SK-N-SH (cell line): ENCODE data around the gene CTBP2. TPM values are rescaled to one million over a fixed set of nuclear protein-coding genes. Genes with fewer than 3 reads are reported as not detected.
A peak's percentile ranks its signal among the peaks of the same experiment; 100 is the strongest.

Experiments
- CTCF ChIA-PET: fragments of 300-600, 350-600 bp; formaldehyde crosslinking; extraction: SDS; loops from one replicate; lab custom pipeline; 2021; lab: Yijun Ruan, JAX
- POLR2A ChIA-PET: fragments of 350-600 bp; sonication (Branson Sonifier 250); formaldehyde crosslinking; extraction: SDS; loops from one replicate; lab custom pipeline; 2020; ENCODE audit warnings: antibody characterized with exemption, inconsistent platforms; lab: Yijun Ruan, JAX
- DNase-seq: peaks from one replicate; pipeline ENCODE4 v3.0.0; 2012
- H2AFZ ChIP-seq: fragments of 200-600 bp; sonication (generic); 2 replicates; pipeline ENCODE4 v1.8.1; 2016; ENCODE audit warnings: antibody characterized with exemption, mild to moderate bottlenecking, low read depth
- H3F3A ChIP-seq: fragments of 200-600 bp; sonication (generic); replicated peaks from 2 replicates; pipeline ENCODE3; 2016; ENCODE audit warnings: antibody characterized with exemption, mild to moderate bottlenecking; ENCODE audit not compliant: insufficient read depth
- H3K27ac ChIP-seq, 2 experiments: fragments of 200-500 bp in 1 of 2; fragments of 200-600 bp in 1 of 2; sonication (Bioruptor generic) in 1 of 2; sonication (generic), shearing (Covaris generic) in 1 of 2; 2 replicates each; pipeline versions ENCODE4 v1.5.1 to v1.6.1; 2014 to 2016; ENCODE audit warnings: low read depth in 2 of 2, inconsistent platforms in 1 of 2, low read length in 1 of 2, mild to moderate bottlenecking in 1 of 2, mixed read lengths in 1 of 2
- H3K27me3 ChIP-seq: fragments of 200-600 bp; sonication (generic), shearing (Covaris generic); 2 replicates; pipeline ENCODE4 v1.6.1; 2016; ENCODE audit warnings: mixed run types; ENCODE audit not compliant: insufficient read depth
- H3K36me3 ChIP-seq, 2 experiments: fragments of 200-500 bp in 1 of 2; fragments of 200-600 bp in 1 of 2; sonication (Bioruptor generic) in 1 of 2; sonication (generic) in 1 of 2; replicated peaks in 1 of 2; 2 replicates each; pipeline versions ENCODE3 to v1.5.1; 2014 to 2016; ENCODE audit warnings: low read length in 1 of 2, mild to moderate bottlenecking in 1 of 2; ENCODE audit not compliant: insufficient read depth in 2 of 2, control insufficient read depth in 1 of 2
- H3K4me1 ChIP-seq, 2 experiments: fragments of 200-500 bp in 1 of 2; fragments of 200-600 bp in 1 of 2; sonication (Bioruptor generic) in 1 of 2; sonication (generic), shearing (Covaris generic) in 1 of 2; 2 replicates each; pipeline versions ENCODE4 v1.5.1 to v1.6.1; 2014 to 2016; ENCODE audit warnings: low read depth in 1 of 2, low read length in 1 of 2, mixed run types in 1 of 2; ENCODE audit not compliant: insufficient read depth in 2 of 2, control insufficient read depth in 1 of 2
- H3K4me2 ChIP-seq: fragments of 200-600 bp; sonication (generic), shearing (Covaris generic); 2 replicates; pipeline ENCODE4 v1.6.1; 2017; ENCODE audit warnings: mixed run types
- H3K4me3 ChIP-seq, 2 experiments: fragments of 200-500 bp in 1 of 2; fragments of 200-600 bp in 1 of 2; sonication (Bioruptor generic) in 1 of 2; sonication (generic), shearing (Covaris generic) in 1 of 2; 2 replicates each; pipeline versions ENCODE4 v1.5.1 to v1.8.1; 2014 to 2016; ENCODE audit warnings: low read depth in 2 of 2, inconsistent platforms in 1 of 2, low read length in 1 of 2, mild to moderate bottlenecking in 1 of 2, mixed read lengths in 1 of 2, moderate library complexity in 1 of 2
- H3K79me2 ChIP-seq: fragments of 200-600 bp; sonication (generic); 2 replicates; pipeline ENCODE4 v1.8.1; 2017; ENCODE audit warnings: mild to moderate bottlenecking; ENCODE audit not compliant: insufficient read depth
- H3K9ac ChIP-seq: fragments of 200-600 bp; sonication (generic); 2 replicates; pipeline ENCODE4 v1.6.1; 2017; ENCODE audit warnings: mixed run types
- H3K9me2 ChIP-seq: fragments of 200-600 bp; sonication (generic); 2 replicates; pipeline ENCODE4 v1.6.1; 2017; ENCODE audit warnings: mixed run types
- H3K9me3 ChIP-seq: fragments of 200-600 bp; sonication (generic); 2 replicates; pipeline ENCODE4 v1.6.1; 2017; ENCODE audit warnings: mixed run types, mild to moderate bottlenecking, moderate library complexity
- H4K20me1 ChIP-seq: fragments of 200-600 bp; sonication (generic); 2 replicates; pipeline ENCODE4 v1.6.1; 2017; ENCODE audit warnings: mild to moderate bottlenecking, mixed run types; ENCODE audit not compliant: insufficient read depth
- EP300 ChIP-seq, 2 experiments: IDR thresholded peaks; 2 replicates each; pipeline versions ENCODE4 v1.4.0 to v1.6.1; 2012; ENCODE audit warnings: borderline replicate concordance in 1 of 2, low read depth in 1 of 2, low read length in 1 of 2
- EZH2phosphoT487 ChIP-seq: fragments of 200-600 bp; sonication (generic); IDR thresholded peaks from 2 replicates; pipeline ENCODE4 v1.6.1; 2017; ENCODE audit warnings: low read depth, mixed run types, mild to moderate bottlenecking, antibody characterized with exemption, moderate library complexity, borderline replicate concordance
- FOSL2 ChIP-seq: IDR thresholded peaks from 2 replicates; pipeline ENCODE4 v1.4.0; 2012; ENCODE audit warnings: low read depth, mild to moderate bottlenecking, moderate library complexity, borderline replicate concordance
- FOXM1 ChIP-seq: IDR thresholded peaks from 2 replicates; pipeline ENCODE4 v1.4.0; 2012; ENCODE audit warnings: low read depth, mild to moderate bottlenecking
- GABPA ChIP-seq: IDR thresholded peaks from 2 replicates; pipeline ENCODE4 v1.4.0; 2012; ENCODE audit warnings: low read depth, mild to moderate bottlenecking
- IRF3 ChIP-seq: fragments of 150-350 bp; IDR thresholded peaks from 2 replicates; pipeline ENCODE4 v1.6.1; 2016; ENCODE audit warnings: mild to moderate bottlenecking, low read depth, low read length
- MAX ChIP-seq: IDR thresholded peaks from 2 replicates; pipeline ENCODE4 v1.4.0; 2012; ENCODE audit warnings: low read depth
- NFIC ChIP-seq: IDR thresholded peaks from 2 replicates; pipeline ENCODE4 v1.4.0; 2012; ENCODE audit warnings: borderline replicate concordance
- POLR2AphosphoS5 ChIP-seq: IDR thresholded peaks from 2 replicates; pipeline ENCODE4 v1.6.1; 2012; ENCODE audit warnings: low read depth, low read length
- RAD21 ChIP-seq: IDR thresholded peaks from 2 replicates; pipeline ENCODE4 v1.6.1; 2012; ENCODE audit warnings: mild to moderate bottlenecking, low read length
- REST ChIP-seq: IDR thresholded peaks from 2 replicates; pipeline ENCODE4 v1.6.1; 2012; ENCODE audit warnings: mild to moderate bottlenecking, low read depth, low read length, moderate library complexity
- RFX5 ChIP-seq: IDR thresholded peaks from 2 replicates; pipeline ENCODE4 v1.6.1; 2012; ENCODE audit warnings: mild to moderate bottlenecking, improper control_type of control experiment, low read length
- RXRA ChIP-seq: IDR thresholded peaks from 2 replicates; pipeline ENCODE4 v1.4.0; 2012; ENCODE audit warnings: low read depth, mild to moderate bottlenecking, borderline replicate concordance
- SIN3A ChIP-seq: IDR thresholded peaks from 2 replicates; pipeline ENCODE4 v1.6.1; 2012; ENCODE audit warnings: low read depth, mild to moderate bottlenecking, low read length, moderate library complexity, borderline replicate concordance
- TAF1 ChIP-seq: IDR thresholded peaks from 2 replicates; pipeline ENCODE4 v1.6.1; 2012; ENCODE audit warnings: low read depth, mild to moderate bottlenecking, low read length, moderate library complexity, borderline replicate concordance
- TCF12 ChIP-seq: IDR thresholded peaks from 2 replicates; pipeline ENCODE4 v1.4.0; 2012
- YY1 ChIP-seq: IDR thresholded peaks from 2 replicates; pipeline ENCODE4 v1.4.0; 2012; ENCODE audit warnings: low read depth, mild to moderate bottlenecking
- ZBTB33 ChIP-seq: IDR thresholded peaks from 2 replicates; pipeline ENCODE4 v1.4.0; 2012; ENCODE audit warnings: low read depth, borderline replicate concordance
- WGBS: methylation state at CpG from one replicate; pipeline ENCODE4 v1.1.6; 2017; ENCODE audit warnings: low lambda C conversion rate; 5-methylcytosine and 5-hydroxymethylcytosine counted together
- polyA plus RNA-seq, 3 experiments: library from polyadenylated mRNA; depleted of rRNA; stranded (reverse); fragments of >200 nt; gene quantifications; 2 replicates each; pipeline ENCODE4 v1.2.3, GENCODE V29; 2012

CTBP2 gene
- polyA plus RNA-seq, 1 of the 3 experiments (the other 2 are of a cell fraction): 69.7 TPM

- Histone ChIP-seq H3K4me1 (peaks cover 0 to 87% of the 10 kb centered on the region in 2 experiments; a peak in 2 of 4 replicates), H3K79me2 (peaks cover 19% of the 10 kb centered on the region; the same call in 1 of the 2 replicates), H3F3A (no peaks in the 10 kb centered on the region), H4K20me1 (peaks cover 40% of the 10 kb centered on the region), H3K4me3 (no peak overlapping the region), H3K4me2 (no peak overlapping the region), H3K9me2 (no peaks in the 10 kb centered on the region), H3K36me3 (peaks cover 0 to 66% of the 10 kb centered on the region in 2 experiments), H3K27me3 (no peaks in the 10 kb centered on the region), H2AFZ (no peak overlapping the region), H3K9me3 (no peaks in the 10 kb centered on the region), H3K9ac (no peak overlapping the region), H3K27ac (peak overlapping the region in 1 of 2 experiments; percentile 94; a peak in 2 of 4 replicates)
- POLR2A ChIA-PET: no interaction called here
- WGBS: 88% methylated on average over 8 of the region's 12 CpGs
- no peak for TF ChIP-seq RXRA
- TF ChIP-seq FOSL2: no peak
- no peak for TF ChIP-seq MAX
- no peak for TF ChIP-seq REST
- no peak for TF ChIP-seq SIN3A
- TF ChIP-seq YY1: no peak
- no peak for TF ChIP-seq GABPA
- TF ChIP-seq RAD21: no peak
- no peak for TF ChIP-seq RFX5
- TF ChIP-seq IRF3: no peak
- no peak for TF ChIP-seq EZH2phosphoT487
- no peak for TF ChIP-seq NFIC
- TF ChIP-seq ZBTB33: no peak
- no peak for TF ChIP-seq FOXM1
- no peak for TF ChIP-seq POLR2AphosphoS5
- no peak for TF ChIP-seq TAF1
- TF ChIP-seq TCF12: no peak
- TF ChIP-seq EP300 (IDR thresholded peaks at IDR 0.05; ENCODE audit: borderline replicate concordance in 1 of 2, low read depth in 1 of 2, low read length in 1 of 2): no peak
- DNase-seq: no peak
- CTCF ChIA-PET: interaction anchor here (1.2 to 4.8 kb wide), 8 partner anchors 9 to 60 kb away, joined by 3 to 30 read pairs (median 6); no protein-coding TSS in a partner anchor
Observed at GRCh38 chr10:125002047-125002422, 158.3 kb downstream of the CTBP2 start.
